ENCODE data around the gene HNRNPA1.
"Not testable (repeated sequence)": the region's sequence is repeated elsewhere in the genome, so short reads cannot be mapped to it uniquely, and the experiment has no call there.

Gene HNRNPA1

GRCh38 chr12:54280468-54281260 lies at the start of gene HNRNPA1:
TSS of gene HNRNPA1 (plus strand) at chr12:54280726. CDS start at chr12:54280808, 82 bp downstream.
- peak; percentile 92 for DNase-seq (ENCODE audit: extremely low spot score)
- TF ChIP-seq CTCF (IDR thresholded peaks at IDR 0.05; ENCODE audit: control extremely low read depth, extremely low read depth, low read depth, missing control alignments) = no peak
- CTCF ChIA-PET = interaction anchor here (0.9 to 2.9 kb wide), 8 partner anchors 13 to 119 kb away, joined by 3 to 15 read pairs (median 6); partner anchors contain the start of gene COPZ1
- POLR2A ChIA-PET = interaction anchor here (0.5 to 2.8 kb wide), 19 partner anchors 8 to 1582 kb away, joined by 3 to 49 read pairs (median 4); partner anchors contain the start of genes COPZ1 and TARBP2

GRCh38 chr12:54231269-54231668 lies 49.3 kb upstream of the HNRNPA1 start:
- POLR2A ChIA-PET; DNase-seq (ENCODE audit: extremely low spot score): not testable (repeated sequence)
- CTCF ChIA-PET = interaction anchor here (0.8 to 1.8 kb wide), 7 partner anchors 9 to 137 kb away, joined by 3 to 7 read pairs (median 5); partner anchors contain the start of gene COPZ1

- ChIA-PET POLR2A (no interaction called here), CTCF (interaction anchor here (1.4 to 2.2 kb wide), 2 partner anchors 12 to 136 kb away, joined by 3 to 6 read pairs; no protein-coding TSS in a partner anchor)
- no peak for TF ChIP-seq CTCF (IDR thresholded peaks at IDR 0.05; ENCODE audit: control extremely low read depth, extremely low read depth, low read depth, missing control alignments)
- DNase-seq (ENCODE audit: extremely low spot score) = no peak
Observed at GRCh38 chr12:54232790-54233189, 47.7 kb upstream of the HNRNPA1 start.

- DNase-seq (ENCODE audit: extremely low spot score) = no peak
- no peak for TF ChIP-seq CTCF (IDR thresholded peaks at IDR 0.05; ENCODE audit: control extremely low read depth, extremely low read depth, low read depth, missing control alignments)
- POLR2A ChIA-PET = interaction anchor here (0.8 kb wide), 1 partner anchor 21 kb away, joined by 3 read pairs; no protein-coding TSS in a partner anchor
- CTCF ChIA-PET = interaction anchor here (0.8 to 8.5 kb wide), 9 partner anchors 9 to 155 kb away, joined by 3 to 85 read pairs (median 6); partner anchors contain the start of gene COPZ1
Observed at GRCh38 chr12:54238531-54238930, 42.0 kb upstream of the HNRNPA1 start.

- POLR2A ChIA-PET = no interaction called here
- CTCF ChIA-PET = interaction anchor here (1.1 to 8.5 kb wide), 12 partner anchors 10 to 154 kb away, joined by 3 to 85 read pairs (median 5); partner anchors contain the start of gene COPZ1
- DNase-seq (ENCODE audit: extremely low spot score) = no peak
Observed at GRCh38 chr12:54239620-54240019, 40.9 kb upstream of the HNRNPA1 start.

GRCh38 chr12:54240129-54240528 lies 40.4 kb upstream of the HNRNPA1 start:
- DNase-seq (ENCODE audit: extremely low spot score) = no peak
- ChIA-PET CTCF (interaction anchor here (1.1 to 8.5 kb wide), 12 partner anchors 9 to 153 kb away, joined by 3 to 85 read pairs (median 6); partner anchors contain the start of gene COPZ1), POLR2A (no interaction called here)
- TF ChIP-seq CTCF (IDR thresholded peaks at IDR 0.05; ENCODE audit: control extremely low read depth, extremely low read depth, low read depth, missing control alignments) = no peak

More at GRCh38 chr12:54239620-54240019, 40.9 kb upstream of the HNRNPA1 start:
- no peak for TF ChIP-seq CTCF (IDR thresholded peaks at IDR 0.05; ENCODE audit: control extremely low read depth, extremely low read depth, low read depth, missing control alignments)

Data from GM10248 (cell line).